ENCODE data around the gene SLIT1.

Gene SLIT1

GRCh38 chr10:97132273-97132672, 53.5 kb downstream of the SLIT1 start:
- no peaks in the 10 kb centered on the region for H3K27me3 ChIP-seq (ENCODE audit: control insufficient read depth, insufficient read depth, low read length)

GRCh38 chr10:97131666-97132065, 54.1 kb downstream of the SLIT1 start:
- H3K27me3 ChIP-seq (ENCODE audit: control insufficient read depth, insufficient read depth, low read length): no peaks in the 10 kb centered on the region

More at GRCh38 chr10:97132273-97132672, 53.5 kb downstream of the SLIT1 start:
- no peak overlapping the region for H3K9ac ChIP-seq (ENCODE audit: low read depth, low read length)
- no peaks in the 10 kb centered on the region for H3K9me3 ChIP-seq (ENCODE audit: control insufficient read depth, insufficient read depth, low read length)
- H3K36me3 ChIP-seq (ENCODE audit: control insufficient read depth, insufficient read depth, low read length): no peaks in the 10 kb centered on the region
- H3K4me3 ChIP-seq (ENCODE audit: low read depth, low read length): no peak overlapping the region
- peaks cover 5% of the 10 kb centered on the region for H3K4me1 ChIP-seq (ENCODE audit: control insufficient read depth, insufficient read depth, low read length)

GRCh38 chr10:97131181-97131628, 54.6 kb downstream of the SLIT1 start:
- Histone ChIP-seq H3K27me3 (ENCODE audit: control insufficient read depth, insufficient read depth, low read length) (no peaks in the 10 kb centered on the region), H3K4me3 (ENCODE audit: low read depth, low read length) (no peak overlapping the region), H3K9me3 (ENCODE audit: control insufficient read depth, insufficient read depth, low read length) (no peaks in the 10 kb centered on the region), H3K36me3 (ENCODE audit: control insufficient read depth, insufficient read depth, low read length) (no peaks in the 10 kb centered on the region), H3K9ac (ENCODE audit: low read depth, low read length) (no peak overlapping the region), H3K4me1 (ENCODE audit: control insufficient read depth, insufficient read depth, low read length) (peaks cover 5% of the 10 kb centered on the region)

More at GRCh38 chr10:97131666-97132065, 54.1 kb downstream of the SLIT1 start:
- Histone ChIP-seq H3K9ac (ENCODE audit: low read depth, low read length) (no peak overlapping the region), H3K9me3 (ENCODE audit: control insufficient read depth, insufficient read depth, low read length) (no peaks in the 10 kb centered on the region), H3K36me3 (ENCODE audit: control insufficient read depth, insufficient read depth, low read length) (no peaks in the 10 kb centered on the region), H3K4me1 (ENCODE audit: control insufficient read depth, insufficient read depth, low read length) (peaks cover 5% of the 10 kb centered on the region), H3K4me3 (ENCODE audit: low read depth, low read length) (no peak overlapping the region)

GRCh38 chr10:97129666-97130065, 56.1 kb downstream of the SLIT1 start:
- Histone ChIP-seq H3K4me1 (ENCODE audit: control insufficient read depth, insufficient read depth, low read length) (no peaks in the 10 kb centered on the region), H3K36me3 (ENCODE audit: control insufficient read depth, insufficient read depth, low read length) (no peaks in the 10 kb centered on the region), H3K4me3 (ENCODE audit: low read depth, low read length) (no peak overlapping the region), H3K9ac (ENCODE audit: low read depth, low read length) (no peak overlapping the region), H3K27me3 (ENCODE audit: control insufficient read depth, insufficient read depth, low read length) (no peaks in the 10 kb centered on the region), H3K9me3 (ENCODE audit: control insufficient read depth, insufficient read depth, low read length) (no peaks in the 10 kb centered on the region)

- Histone ChIP-seq H3K9ac (ENCODE audit: low read depth, low read length) (no peak overlapping the region), H3K4me3 (ENCODE audit: low read depth, low read length) (no peak overlapping the region), H3K27me3 (ENCODE audit: control insufficient read depth, insufficient read depth, low read length) (no peaks in the 10 kb centered on the region), H3K4me1 (ENCODE audit: control insufficient read depth, insufficient read depth, low read length) (no peaks in the 10 kb centered on the region), H3K9me3 (ENCODE audit: control insufficient read depth, insufficient read depth, low read length) (no peaks in the 10 kb centered on the region), H3K36me3 (ENCODE audit: control insufficient read depth, insufficient read depth, low read length) (no peaks in the 10 kb centered on the region)
Measured at GRCh38 chr10:97128516-97129154, 57.1 kb downstream of the SLIT1 start.

GRCh38 chr10:97128039-97128492, 57.7 kb downstream of the SLIT1 start:
- H3K4me1 ChIP-seq (ENCODE audit: control insufficient read depth, insufficient read depth, low read length): no peaks in the 10 kb centered on the region

GRCh38 chr10:97127509-97127908, 58.2 kb downstream of the SLIT1 start:
- no peak overlapping the region for H3K9ac ChIP-seq (ENCODE audit: low read depth, low read length)
- no peaks in the 10 kb centered on the region for H3K27me3 ChIP-seq (ENCODE audit: control insufficient read depth, insufficient read depth, low read length)
- H3K4me1 ChIP-seq (ENCODE audit: control insufficient read depth, insufficient read depth, low read length): no peaks in the 10 kb centered on the region
- no peaks in the 10 kb centered on the region for H3K36me3 ChIP-seq (ENCODE audit: control insufficient read depth, insufficient read depth, low read length)
- no peak overlapping the region for H3K4me3 ChIP-seq (ENCODE audit: low read depth, low read length)
- H3K9me3 ChIP-seq (ENCODE audit: control insufficient read depth, insufficient read depth, low read length): no peaks in the 10 kb centered on the region

More at GRCh38 chr10:97128039-97128492, 57.7 kb downstream of the SLIT1 start:
- H3K4me3 ChIP-seq (ENCODE audit: low read depth, low read length): no peak overlapping the region
- no peaks in the 10 kb centered on the region for H3K27me3 ChIP-seq (ENCODE audit: control insufficient read depth, insufficient read depth, low read length)
- H3K9ac ChIP-seq (ENCODE audit: low read depth, low read length): no peak overlapping the region
- no peaks in the 10 kb centered on the region for H3K36me3 ChIP-seq (ENCODE audit: control insufficient read depth, insufficient read depth, low read length)
- no peaks in the 10 kb centered on the region for H3K9me3 ChIP-seq (ENCODE audit: control insufficient read depth, insufficient read depth, low read length)

- H3K4me3 ChIP-seq (ENCODE audit: low read depth, low read length): no peak overlapping the region
- no peaks in the 10 kb centered on the region for H3K4me1 ChIP-seq (ENCODE audit: control insufficient read depth, insufficient read depth, low read length)
- no peak overlapping the region for H3K9ac ChIP-seq (ENCODE audit: low read depth, low read length)
- H3K27me3 ChIP-seq (ENCODE audit: control insufficient read depth, insufficient read depth, low read length): no peaks in the 10 kb centered on the region
- H3K36me3 ChIP-seq (ENCODE audit: control insufficient read depth, insufficient read depth, low read length): no peaks in the 10 kb centered on the region
- no peaks in the 10 kb centered on the region for H3K9me3 ChIP-seq (ENCODE audit: control insufficient read depth, insufficient read depth, low read length)
Measured at GRCh38 chr10:97124211-97124610, 61.5 kb downstream of the SLIT1 start.

GRCh38 chr10:97123765-97124164, 62.0 kb downstream of the SLIT1 start:
- H3K4me1 ChIP-seq (ENCODE audit: control insufficient read depth, insufficient read depth, low read length): no peaks in the 10 kb centered on the region
- no peaks in the 10 kb centered on the region for H3K9me3 ChIP-seq (ENCODE audit: control insufficient read depth, insufficient read depth, low read length)
- H3K9ac ChIP-seq (ENCODE audit: low read depth, low read length): no peak overlapping the region
- no peak overlapping the region for H3K4me3 ChIP-seq (ENCODE audit: low read depth, low read length)
- no peaks in the 10 kb centered on the region for H3K36me3 ChIP-seq (ENCODE audit: control insufficient read depth, insufficient read depth, low read length)
- H3K27me3 ChIP-seq (ENCODE audit: control insufficient read depth, insufficient read depth, low read length): no peaks in the 10 kb centered on the region

GRCh38 chr10:97121041-97121440, 64.7 kb downstream of the SLIT1 start:
- H3K27me3 ChIP-seq (ENCODE audit: control insufficient read depth, insufficient read depth, low read length): no peaks in the 10 kb centered on the region
- H3K36me3 ChIP-seq (ENCODE audit: control insufficient read depth, insufficient read depth, low read length): no peaks in the 10 kb centered on the region
- H3K4me1 ChIP-seq (ENCODE audit: control insufficient read depth, insufficient read depth, low read length): no peaks in the 10 kb centered on the region
- H3K9me3 ChIP-seq (ENCODE audit: control insufficient read depth, insufficient read depth, low read length): no peaks in the 10 kb centered on the region
- H3K9ac ChIP-seq (ENCODE audit: low read depth, low read length): no peak overlapping the region
- no peak overlapping the region for H3K4me3 ChIP-seq (ENCODE audit: low read depth, low read length)

- Histone ChIP-seq H3K4me3 (ENCODE audit: low read depth, low read length) (no peak overlapping the region), H3K36me3 (ENCODE audit: control insufficient read depth, insufficient read depth, low read length) (no peaks in the 10 kb centered on the region)
Measured at GRCh38 chr10:97120370-97120769, 65.4 kb downstream of the SLIT1 start.

GRCh38 chr10:97119058-97119745, 66.6 kb downstream of the SLIT1 start:
- Histone ChIP-seq H3K4me1 (ENCODE audit: control insufficient read depth, insufficient read depth, low read length) (no peaks in the 10 kb centered on the region), H3K4me3 (ENCODE audit: low read depth, low read length) (no peak overlapping the region), H3K36me3 (ENCODE audit: control insufficient read depth, insufficient read depth, low read length) (no peaks in the 10 kb centered on the region), H3K27me3 (ENCODE audit: control insufficient read depth, insufficient read depth, low read length) (no peaks in the 10 kb centered on the region), H3K9ac (ENCODE audit: low read depth, low read length) (no peak overlapping the region), H3K9me3 (ENCODE audit: control insufficient read depth, insufficient read depth, low read length) (no peaks in the 10 kb centered on the region)

More at GRCh38 chr10:97120370-97120769, 65.4 kb downstream of the SLIT1 start:
- H3K9ac ChIP-seq (ENCODE audit: low read depth, low read length): no peak overlapping the region
- no peaks in the 10 kb centered on the region for H3K4me1 ChIP-seq (ENCODE audit: control insufficient read depth, insufficient read depth, low read length)
- no peaks in the 10 kb centered on the region for H3K27me3 ChIP-seq (ENCODE audit: control insufficient read depth, insufficient read depth, low read length)
- H3K9me3 ChIP-seq (ENCODE audit: control insufficient read depth, insufficient read depth, low read length): no peaks in the 10 kb centered on the region

Measured in iPS-15b (cell line).